KMS-11 (cell line): ENCODE results near the gene EDEM3.

Source experiments
- H2AFZ ChIP-seq: fragments of 200-600 bp; sonication (generic); 2 replicates; pipeline ENCODE4 v1.6.1; 2016; ENCODE audit warnings: antibody characterized with exemption, mixed run types, low read depth
- H3K27ac ChIP-seq: fragments of 200-600 bp; sonication (generic); 2 replicates; pipeline ENCODE4 v1.6.1; 2016; ENCODE audit warnings: mild to moderate bottlenecking, mixed run types
- H3K27me3 ChIP-seq: fragments of 200-600 bp; sonication (generic); 2 replicates; pipeline ENCODE4 v1.6.1; 2017; ENCODE audit warnings: mild to moderate bottlenecking, low read depth, mixed run types, moderate library complexity; ENCODE audit not compliant: insufficient read depth
- H3K36me3 ChIP-seq: fragments of 200-600 bp; sonication (generic); 2 replicates; pipeline ENCODE4 v1.6.1; 2017; ENCODE audit warnings: mild to moderate bottlenecking, mixed run types; ENCODE audit not compliant: insufficient read depth
- H3K4me1 ChIP-seq: fragments of 200-600 bp; sonication (generic); 2 replicates; pipeline ENCODE4 v1.6.1; 2016; ENCODE audit warnings: mild to moderate bottlenecking, low read depth, mixed run types; ENCODE audit not compliant: poor library complexity, severe bottlenecking
- H3K4me2 ChIP-seq: fragments of 200-600 bp; sonication (generic); 2 replicates; pipeline ENCODE4 v1.7.0; 2016; ENCODE audit warnings: mild to moderate bottlenecking, mixed run types
- H3K4me3 ChIP-seq: fragments of 200-600 bp; sonication (generic); IDR thresholded peaks from 2 replicates; pipeline ENCODE4 v1.6.1; 2017; ENCODE audit warnings: low read depth, low read length, mixed read lengths; ENCODE audit not compliant: insufficient read depth
- H3K79me2 ChIP-seq: fragments of 200-600 bp; sonication (generic); 2 replicates; pipeline ENCODE4 v1.6.1; 2016; ENCODE audit warnings: low read depth, mixed run types; ENCODE audit not compliant: insufficient read depth
- H3K9ac ChIP-seq: fragments of 200-600 bp; sonication (generic); 2 replicates; pipeline ENCODE4 v1.6.1; 2016; ENCODE audit warnings: mild to moderate bottlenecking, mixed run types
- H4K20me1 ChIP-seq: fragments of 200-600 bp; sonication (generic); 2 replicates; pipeline ENCODE4 v1.6.1; 2016; ENCODE audit warnings: mild to moderate bottlenecking, mixed run types; ENCODE audit not compliant: insufficient read depth
- CTCF ChIP-seq: fragments of 200-600 bp; sonication (generic); conservative IDR thresholded peaks from 2 replicates; pipeline ENCODE4 v1.6.1; 2017; ENCODE audit warnings: low read depth, mild to moderate bottlenecking, antibody characterized with exemption, low read length, moderate library complexity, mixed read lengths

The EDEM3 gene

DNA sequence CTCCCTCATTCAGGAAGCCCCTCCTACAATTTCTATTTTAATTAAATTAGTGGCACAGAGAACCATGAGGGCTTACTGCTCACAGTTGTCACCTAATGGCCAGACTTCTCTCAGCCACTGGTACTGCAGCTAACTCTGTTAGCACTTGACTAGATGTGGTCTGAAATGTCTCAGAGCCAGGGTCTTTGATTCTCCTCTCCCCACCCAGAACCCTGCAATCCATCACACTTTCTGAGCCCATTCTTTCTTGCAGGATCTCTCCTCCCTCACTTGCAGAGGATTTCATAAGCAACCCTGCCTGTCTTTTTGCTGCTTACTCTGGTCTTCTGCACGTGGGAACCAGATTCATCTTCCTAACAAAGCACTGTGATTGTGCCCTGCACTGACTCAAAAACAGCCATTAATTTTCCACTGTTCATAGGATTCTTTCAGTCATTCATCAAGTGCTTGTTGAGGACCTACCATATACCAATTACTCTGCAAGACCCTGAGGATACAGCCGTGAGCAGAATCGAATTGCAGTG is 108.4 kb downstream of the EDEM3 start:
- Histone ChIP-seq H3K27ac (no peak overlapping the region; the same call in 1 of the 2 replicates), H3K79me2 (no peaks in the 10 kb centered on the region), H3K36me3 (no peaks in the 10 kb centered on the region), H3K4me2 (no peak overlapping the region), H3K27me3 (no peaks in the 10 kb centered on the region), H3K9ac (no peak overlapping the region), H3K4me1 (peaks cover 56% of the 10 kb centered on the region), H3K4me3 (no peak overlapping the region), H2AFZ (no peak overlapping the region), H4K20me1 (no peaks in the 10 kb centered on the region)
- TF ChIP-seq CTCF, result no peak

DNA sequence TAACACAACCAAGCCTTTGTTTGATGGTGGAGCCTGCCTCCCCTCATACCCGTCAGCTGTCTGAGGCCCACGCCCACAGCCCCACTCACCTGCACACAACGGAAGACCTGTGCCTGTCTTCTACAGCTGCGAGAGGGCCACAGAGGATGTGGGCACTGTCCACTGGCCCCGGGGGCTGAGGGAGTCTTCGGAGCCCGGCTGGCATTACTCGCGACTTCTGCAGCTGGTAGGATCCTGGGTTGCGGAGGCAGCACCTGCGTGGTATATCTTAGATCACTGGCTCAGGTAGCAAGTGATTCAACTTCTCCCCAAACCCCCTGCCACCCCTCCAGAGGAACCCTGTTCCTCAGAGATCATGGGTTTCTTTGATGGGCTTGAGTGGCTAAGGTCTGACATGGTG is 109.9 kb downstream of the EDEM3 start:
- no peak for TF ChIP-seq CTCF
- H3K27me3 ChIP-seq, result no peaks in the 10 kb centered on the region

DNA sequence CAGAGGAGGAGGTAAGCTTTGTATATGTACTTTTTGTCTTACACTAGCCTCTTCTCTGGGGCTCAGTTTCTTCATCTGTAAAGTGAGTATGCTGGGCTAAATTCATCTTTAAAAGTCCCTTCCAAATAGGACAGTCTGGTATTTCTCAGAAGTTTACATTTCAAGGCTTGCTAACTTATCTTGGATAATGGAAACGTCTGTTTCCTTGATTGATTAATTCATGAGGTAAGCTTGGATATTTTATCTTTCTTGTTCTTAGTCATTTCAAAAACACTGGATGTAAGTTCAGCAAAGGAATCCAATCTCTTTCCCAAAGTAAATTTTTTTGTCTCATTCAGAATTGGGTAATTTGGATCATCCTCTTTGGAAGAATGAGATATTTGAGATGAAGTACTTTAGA is 111.0 kb downstream of the EDEM3 start:
- no peak overlapping the region for H2AFZ ChIP-seq
- no peak overlapping the region for H3K27ac ChIP-seq
- H3K9ac ChIP-seq, result no peak overlapping the region
- H3K79me2 ChIP-seq, result no peaks in the 10 kb centered on the region
- no peak overlapping the region for H3K4me2 ChIP-seq
- H3K36me3 ChIP-seq, result no peaks in the 10 kb centered on the region
- no peak overlapping the region for H3K4me3 ChIP-seq
- no peak for TF ChIP-seq CTCF
- H3K4me1 ChIP-seq, result peaks cover 30% of the 10 kb centered on the region
- H4K20me1 ChIP-seq, result no peaks in the 10 kb centered on the region
- no peaks in the 10 kb centered on the region for H3K27me3 ChIP-seq

More for the DNA sequence above, 109.9 kb downstream of the EDEM3 start:
- H3K4me2 ChIP-seq, result no peak overlapping the region
- no peak overlapping the region for H3K27ac ChIP-seq
- no peak overlapping the region for H2AFZ ChIP-seq
- peaks cover 41% of the 10 kb centered on the region for H3K4me1 ChIP-seq
- no peaks in the 10 kb centered on the region for H4K20me1 ChIP-seq
- no peaks in the 10 kb centered on the region for H3K79me2 ChIP-seq
- H3K9ac ChIP-seq, result no peak overlapping the region
- no peak overlapping the region for H3K4me3 ChIP-seq
- no peaks in the 10 kb centered on the region for H3K36me3 ChIP-seq

DNA sequence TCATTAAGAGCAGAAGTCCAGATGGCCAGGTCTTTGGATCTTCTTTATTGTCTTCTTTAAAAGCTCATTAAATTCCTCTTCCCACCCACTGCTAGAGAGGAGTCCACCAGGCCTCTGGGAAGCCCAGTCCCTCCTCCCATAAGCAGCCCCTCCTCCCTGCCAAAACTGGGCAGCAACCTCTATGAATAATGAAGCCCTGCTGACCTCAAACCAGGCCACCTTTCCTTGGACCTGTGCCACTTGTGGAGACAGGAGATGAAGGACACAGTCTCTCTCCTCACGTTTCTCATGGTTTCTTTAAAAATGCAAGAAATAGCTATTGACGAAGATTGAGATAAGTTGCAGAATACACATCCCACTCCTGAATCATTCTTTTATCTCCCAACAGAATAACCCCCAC is 112.8 kb downstream of the EDEM3 start:
- H3K27ac ChIP-seq, result no peak overlapping the region
- H3K4me1 ChIP-seq, result peaks cover 13% of the 10 kb centered on the region
- no peaks in the 10 kb centered on the region for H3K27me3 ChIP-seq
- H3K4me3 ChIP-seq, result no peak overlapping the region
- no peak overlapping the region for H2AFZ ChIP-seq
- no peaks in the 10 kb centered on the region for H3K36me3 ChIP-seq
- TF ChIP-seq CTCF, result no peak
- H4K20me1 ChIP-seq, result no peaks in the 10 kb centered on the region
- H3K9ac ChIP-seq, result no peak overlapping the region
- H3K79me2 ChIP-seq, result no peaks in the 10 kb centered on the region
- no peak overlapping the region for H3K4me2 ChIP-seq
